HEK293 (cell line): ENCODE results near the gene CARS1.

Experiments used
- GLI4 ChIP-seq: fragments of 450-650 bp; formaldehyde crosslinking; IDR thresholded peaks from 2 replicates; pipeline ENCODE4 v1.5.1; 2016; ENCODE audit warnings: missing biosample characterization, missing genetic modification characterization
- YY2 ChIP-seq: fragments of 450-650 bp; formaldehyde crosslinking; IDR thresholded peaks from 2 replicates; pipeline ENCODE4 v1.5.1; 2016; ENCODE audit warnings: missing biosample characterization, missing genetic modification characterization
- ZNF174 ChIP-seq: fragments of 450-650 bp; formaldehyde crosslinking; IDR thresholded peaks from 2 replicates; pipeline ENCODE4 v1.5.0; 2017; ENCODE audit warnings: missing biosample characterization, mild to moderate bottlenecking, missing genetic modification characterization
- ZNF501 ChIP-seq: fragments of 450-650 bp; formaldehyde crosslinking; IDR thresholded peaks from 2 replicates; pipeline ENCODE4 v1.5.1; 2016; ENCODE audit warnings: missing biosample characterization, missing genetic modification characterization
- ZNF629 ChIP-seq: fragments of 450-650 bp; formaldehyde crosslinking; IDR thresholded peaks from 2 replicates; pipeline ENCODE4 v1.5.1; 2017; ENCODE audit warnings: missing biosample characterization, missing genetic modification characterization
- ZSCAN30 ChIP-seq: fragments of 450-650 bp; IDR thresholded peaks from 2 replicates; pipeline ENCODE4 v1.5.1; 2018; ENCODE audit warnings: missing biosample characterization, mild to moderate bottlenecking, missing genetic modification characterization, moderate library complexity
- TF ChIP-seq, protein P1 (sequence below): fragments of 450-650 bp; formaldehyde crosslinking; IDR thresholded peaks from 2 replicates; pipeline ENCODE4 v1.5.1; 2016; ENCODE audit warnings: missing biosample characterization, missing genetic modification characterization
- TF ChIP-seq, protein P2 (sequence below): fragments of 450-650 bp; formaldehyde crosslinking; IDR thresholded peaks from 2 replicates; pipeline ENCODE4 v1.5.1; 2016; ENCODE audit warnings: missing biosample characterization, missing genetic modification characterization
- TF ChIP-seq, protein P3 (sequence below): fragments of 450-650 bp; formaldehyde crosslinking; IDR thresholded peaks from 2 replicates; pipeline ENCODE4 v1.5.1; 2016; ENCODE audit warnings: missing biosample characterization, missing genetic modification characterization
- TF ChIP-seq, protein P4 (sequence below): fragments of 450-650 bp; formaldehyde crosslinking; IDR thresholded peaks from 2 replicates; pipeline ENCODE4 v1.5.1; 2016; ENCODE audit warnings: missing biosample characterization, missing genetic modification characterization
- TF ChIP-seq, protein P5 (sequence below): fragments of 450-650 bp; formaldehyde crosslinking; IDR thresholded peaks from 2 replicates; pipeline ENCODE4 v1.5.1; 2016; ENCODE audit warnings: missing biosample characterization, missing genetic modification characterization

DNA sequence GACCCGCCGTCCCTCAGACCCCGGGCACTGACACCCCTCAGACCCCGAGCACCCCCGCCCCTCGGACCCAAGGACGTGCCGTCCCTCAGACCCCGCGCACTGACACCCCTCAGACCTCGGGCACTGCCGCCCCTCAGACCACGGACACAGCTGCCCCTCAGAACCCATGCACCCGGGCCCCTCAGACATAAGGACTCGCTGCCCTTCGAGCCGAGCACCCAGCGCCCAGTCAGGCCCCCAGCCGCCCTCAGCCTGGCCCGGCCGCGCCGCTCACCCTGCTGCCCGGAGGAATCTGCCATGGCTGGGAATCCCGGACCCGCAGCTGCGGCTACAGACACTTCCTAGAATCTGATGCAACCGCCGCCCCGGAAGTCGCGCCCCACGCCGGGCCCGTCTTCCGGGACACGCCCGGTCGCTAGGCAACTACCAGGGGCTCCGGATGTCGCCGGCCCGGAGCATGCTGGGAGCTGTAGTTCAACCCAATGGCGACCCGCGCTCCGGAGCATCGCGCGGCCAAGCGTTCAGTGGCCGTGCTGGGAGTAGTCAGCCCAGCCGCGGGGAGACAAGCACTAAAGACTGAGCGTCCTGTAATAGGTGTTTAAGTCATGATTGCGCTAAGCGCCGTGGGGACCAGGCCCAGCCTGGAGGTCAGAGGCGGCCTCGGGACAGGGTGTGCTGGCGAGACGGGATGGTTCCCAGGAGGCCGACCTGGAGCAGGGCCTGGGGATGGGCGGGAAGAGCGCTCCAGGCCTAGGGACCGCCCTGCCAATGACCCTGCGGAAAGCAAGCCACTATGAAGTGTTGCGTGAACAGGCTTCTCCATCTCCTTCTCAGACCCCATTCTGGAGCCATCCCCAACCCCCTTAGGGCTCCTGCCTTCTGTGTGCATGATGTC lies at the start of gene CARS1:
- TF ChIP-seq, protein P1, sequence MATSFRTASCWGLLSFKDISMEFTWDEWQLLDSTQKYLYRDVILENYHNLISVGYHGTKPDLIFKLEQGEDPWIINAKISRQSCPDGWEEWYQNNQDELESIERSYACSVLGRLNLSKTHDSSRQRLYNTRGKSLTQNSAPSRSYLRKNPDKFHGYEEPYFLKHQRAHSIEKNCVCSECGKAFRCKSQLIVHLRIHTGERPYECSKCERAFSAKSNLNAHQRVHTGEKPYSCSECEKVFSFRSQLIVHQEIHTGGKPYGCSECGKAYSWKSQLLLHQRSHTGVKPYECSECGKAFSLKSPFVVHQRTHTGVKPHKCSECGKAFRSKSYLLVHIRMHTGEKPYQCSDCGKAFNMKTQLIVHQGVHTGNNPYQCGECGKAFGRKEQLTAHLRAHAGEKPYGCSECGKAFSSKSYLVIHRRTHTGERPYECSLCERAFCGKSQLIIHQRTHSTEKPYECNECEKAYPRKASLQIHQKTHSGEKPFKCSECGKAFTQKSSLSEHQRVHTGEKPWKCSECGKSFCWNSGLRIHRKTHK (tag by site-specific recombination): no peak
- TF ChIP-seq YY2 (tag by site-specific recombination): peak; percentile 79
- TF ChIP-seq, protein P2, sequence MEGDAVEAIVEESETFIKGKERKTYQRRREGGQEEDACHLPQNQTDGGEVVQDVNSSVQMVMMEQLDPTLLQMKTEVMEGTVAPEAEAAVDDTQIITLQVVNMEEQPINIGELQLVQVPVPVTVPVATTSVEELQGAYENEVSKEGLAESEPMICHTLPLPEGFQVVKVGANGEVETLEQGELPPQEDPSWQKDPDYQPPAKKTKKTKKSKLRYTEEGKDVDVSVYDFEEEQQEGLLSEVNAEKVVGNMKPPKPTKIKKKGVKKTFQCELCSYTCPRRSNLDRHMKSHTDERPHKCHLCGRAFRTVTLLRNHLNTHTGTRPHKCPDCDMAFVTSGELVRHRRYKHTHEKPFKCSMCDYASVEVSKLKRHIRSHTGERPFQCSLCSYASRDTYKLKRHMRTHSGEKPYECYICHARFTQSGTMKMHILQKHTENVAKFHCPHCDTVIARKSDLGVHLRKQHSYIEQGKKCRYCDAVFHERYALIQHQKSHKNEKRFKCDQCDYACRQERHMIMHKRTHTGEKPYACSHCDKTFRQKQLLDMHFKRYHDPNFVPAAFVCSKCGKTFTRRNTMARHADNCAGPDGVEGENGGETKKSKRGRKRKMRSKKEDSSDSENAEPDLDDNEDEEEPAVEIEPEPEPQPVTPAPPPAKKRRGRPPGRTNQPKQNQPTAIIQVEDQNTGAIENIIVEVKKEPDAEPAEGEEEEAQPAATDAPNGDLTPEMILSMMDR (tag by site-specific recombination): 0 out of 2 replicates have a peak, but pooled peaks have one; percentile 11
- TF ChIP-seq, protein P3, sequence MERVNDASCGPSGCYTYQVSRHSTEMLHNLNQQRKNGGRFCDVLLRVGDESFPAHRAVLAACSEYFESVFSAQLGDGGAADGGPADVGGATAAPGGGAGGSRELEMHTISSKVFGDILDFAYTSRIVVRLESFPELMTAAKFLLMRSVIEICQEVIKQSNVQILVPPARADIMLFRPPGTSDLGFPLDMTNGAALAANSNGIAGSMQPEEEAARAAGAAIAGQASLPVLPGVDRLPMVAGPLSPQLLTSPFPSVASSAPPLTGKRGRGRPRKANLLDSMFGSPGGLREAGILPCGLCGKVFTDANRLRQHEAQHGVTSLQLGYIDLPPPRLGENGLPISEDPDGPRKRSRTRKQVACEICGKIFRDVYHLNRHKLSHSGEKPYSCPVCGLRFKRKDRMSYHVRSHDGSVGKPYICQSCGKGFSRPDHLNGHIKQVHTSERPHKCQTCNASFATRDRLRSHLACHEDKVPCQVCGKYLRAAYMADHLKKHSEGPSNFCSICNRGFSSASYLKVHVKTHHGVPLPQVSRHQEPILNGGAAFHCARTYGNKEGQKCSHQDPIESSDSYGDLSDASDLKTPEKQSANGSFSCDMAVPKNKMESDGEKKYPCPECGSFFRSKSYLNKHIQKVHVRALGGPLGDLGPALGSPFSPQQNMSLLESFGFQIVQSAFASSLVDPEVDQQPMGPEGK (tag by site-specific recombination): 0 out of 2 replicates have a peak, but pooled peaks have one; percentile 35
- 0 out of 2 replicates have a peak, but pooled peaks have one; percentile 80 for TF ChIP-seq ZNF501 (tag by site-specific recombination)
- TF ChIP-seq, protein P4, sequence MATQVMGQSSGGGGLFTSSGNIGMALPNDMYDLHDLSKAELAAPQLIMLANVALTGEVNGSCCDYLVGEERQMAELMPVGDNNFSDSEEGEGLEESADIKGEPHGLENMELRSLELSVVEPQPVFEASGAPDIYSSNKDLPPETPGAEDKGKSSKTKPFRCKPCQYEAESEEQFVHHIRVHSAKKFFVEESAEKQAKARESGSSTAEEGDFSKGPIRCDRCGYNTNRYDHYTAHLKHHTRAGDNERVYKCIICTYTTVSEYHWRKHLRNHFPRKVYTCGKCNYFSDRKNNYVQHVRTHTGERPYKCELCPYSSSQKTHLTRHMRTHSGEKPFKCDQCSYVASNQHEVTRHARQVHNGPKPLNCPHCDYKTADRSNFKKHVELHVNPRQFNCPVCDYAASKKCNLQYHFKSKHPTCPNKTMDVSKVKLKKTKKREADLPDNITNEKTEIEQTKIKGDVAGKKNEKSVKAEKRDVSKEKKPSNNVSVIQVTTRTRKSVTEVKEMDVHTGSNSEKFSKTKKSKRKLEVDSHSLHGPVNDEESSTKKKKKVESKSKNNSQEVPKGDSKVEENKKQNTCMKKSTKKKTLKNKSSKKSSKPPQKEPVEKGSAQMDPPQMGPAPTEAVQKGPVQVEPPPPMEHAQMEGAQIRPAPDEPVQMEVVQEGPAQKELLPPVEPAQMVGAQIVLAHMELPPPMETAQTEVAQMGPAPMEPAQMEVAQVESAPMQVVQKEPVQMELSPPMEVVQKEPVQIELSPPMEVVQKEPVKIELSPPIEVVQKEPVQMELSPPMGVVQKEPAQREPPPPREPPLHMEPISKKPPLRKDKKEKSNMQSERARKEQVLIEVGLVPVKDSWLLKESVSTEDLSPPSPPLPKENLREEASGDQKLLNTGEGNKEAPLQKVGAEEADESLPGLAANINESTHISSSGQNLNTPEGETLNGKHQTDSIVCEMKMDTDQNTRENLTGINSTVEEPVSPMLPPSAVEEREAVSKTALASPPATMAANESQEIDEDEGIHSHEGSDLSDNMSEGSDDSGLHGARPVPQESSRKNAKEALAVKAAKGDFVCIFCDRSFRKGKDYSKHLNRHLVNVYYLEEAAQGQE: no peak
- peak; percentile 42; the same call in 1 of the 2 replicates for TF ChIP-seq ZSCAN30 (tag by site-specific recombination)
- TF ChIP-seq, protein P5, sequence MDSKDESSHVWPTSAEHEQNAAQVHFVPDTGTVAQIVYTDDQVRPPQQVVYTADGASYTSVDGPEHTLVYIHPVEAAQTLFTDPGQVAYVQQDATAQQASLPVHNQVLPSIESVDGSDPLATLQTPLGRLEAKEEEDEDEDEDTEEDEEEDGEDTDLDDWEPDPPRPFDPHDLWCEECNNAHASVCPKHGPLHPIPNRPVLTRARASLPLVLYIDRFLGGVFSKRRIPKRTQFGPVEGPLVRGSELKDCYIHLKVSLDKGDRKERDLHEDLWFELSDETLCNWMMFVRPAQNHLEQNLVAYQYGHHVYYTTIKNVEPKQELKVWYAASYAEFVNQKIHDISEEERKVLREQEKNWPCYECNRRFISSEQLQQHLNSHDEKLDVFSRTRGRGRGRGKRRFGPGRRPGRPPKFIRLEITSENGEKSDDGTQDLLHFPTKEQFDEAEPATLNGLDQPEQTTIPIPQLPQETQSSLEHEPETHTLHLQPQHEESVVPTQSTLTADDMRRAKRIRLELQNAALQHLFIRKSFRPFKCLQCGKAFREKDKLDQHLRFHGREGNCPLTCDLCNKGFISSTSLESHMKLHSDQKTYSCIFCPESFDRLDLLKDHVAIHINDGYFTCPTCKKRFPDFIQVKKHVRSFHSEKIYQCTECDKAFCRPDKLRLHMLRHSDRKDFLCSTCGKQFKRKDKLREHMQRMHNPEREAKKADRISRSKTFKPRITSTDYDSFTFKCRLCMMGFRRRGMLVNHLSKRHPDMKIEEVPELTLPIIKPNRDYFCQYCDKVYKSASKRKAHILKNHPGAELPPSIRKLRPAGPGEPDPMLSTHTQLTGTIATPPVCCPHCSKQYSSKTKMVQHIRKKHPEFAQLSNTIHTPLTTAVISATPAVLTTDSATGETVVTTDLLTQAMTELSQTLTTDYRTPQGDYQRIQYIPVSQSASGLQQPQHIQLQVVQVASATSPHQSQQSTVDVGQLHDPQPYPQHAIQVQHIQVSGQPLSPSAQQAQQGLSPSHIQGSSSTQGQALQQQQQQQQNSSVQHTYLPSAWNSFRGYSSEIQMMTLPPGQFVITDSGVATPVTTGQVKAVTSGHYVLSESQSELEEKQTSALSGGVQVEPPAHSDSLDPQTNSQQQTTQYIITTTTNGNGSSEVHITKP (tag by site-specific recombination): peak; percentile 22; the same call in 1 of the 2 replicates
- TF ChIP-seq ZNF629 (tag by site-specific recombination): peak; percentile 50; the same call in 1 of the 2 replicates
- no peak for TF ChIP-seq ZNF174 (tag by site-specific recombination)
- no peak for TF ChIP-seq GLI4 (tag by site-specific recombination)
